Lower lobe of right lung (tissue), 2 donors: ENCODE data around the gene MOXD1. TPM values are rescaled to one million over a fixed set of nuclear protein-coding genes. Genes with fewer than 3 reads are reported as not detected.

Experiments used
- ATAC-seq, 2 donors: fragments of 200-7000 bp; cut with Tn5 transposase; one replicate each; pipeline ENCODE4 v1.9.1; 2020 to 2022; ENCODE audit warnings: mild to moderate bottlenecking in 2 of 2, moderate library complexity in 2 of 2
- DNase-seq: peaks from one replicate; pipeline ENCODE4 v3.0.0-alpha.2; 2020
- H3K27ac ChIP-seq: fragments of 200-600 bp; one replicate; pipeline ENCODE4 v1.8.0; 2022
- H3K27me3 ChIP-seq: fragments of 200-600 bp; one replicate; pipeline ENCODE4 v1.8.0; 2022; ENCODE audit warnings: low read depth
- H3K36me3 ChIP-seq: fragments of 200-600 bp; one replicate; pipeline ENCODE4 v1.8.0; 2022; ENCODE audit warnings: mild to moderate bottlenecking
- H3K4me1 ChIP-seq: fragments of 200-600 bp; one replicate; pipeline ENCODE4 v1.8.0; 2022
- H3K4me3 ChIP-seq: fragments of 200-600 bp; one replicate; pipeline ENCODE4 v1.8.0; 2022; ENCODE audit warnings: mild to moderate bottlenecking
- H3K9me3 ChIP-seq: fragments of 200-600 bp; one replicate; pipeline ENCODE4 v1.8.0; 2022
- CTCF ChIP-seq: fragments of 200-600 bp; IDR thresholded peaks from one replicate; pipeline ENCODE4 v1.8.0; 2022; ENCODE audit warnings: antibody characterized with exemption, mild to moderate bottlenecking
- intact Hi-C: fragments of 100-400 bp; cut with DNase I; formaldehyde crosslinking; loops from one replicate; pipeline ENCODE4 v1.11.0; 2022
- total RNA-seq: library from RNA; stranded (reverse); fragmentation: NEBNext Ultra II Directional; extraction: Animal tissue kit (Norgen Biotek cat#: 25700); gene quantifications from one replicate; pipeline ENCODE4 v1.2.1, GENCODE V29; 2021
- donor health status: DM: no; HTN: yes; CAD: no; lungs with severe emphysema.

Gene MOXD1
- total RNA-seq, 1 donor from 2014 or later: 13.4 TPM

- Histone ChIP-seq H3K4me3 (no peak overlapping the region), H3K9me3 (no peaks in the 10 kb centered on the region), H3K27ac (no peak overlapping the region), H3K4me1 (no peaks in the 10 kb centered on the region), H3K27me3 (no peaks in the 10 kb centered on the region), H3K36me3 (no peaks in the 10 kb centered on the region)
- no peak for TF ChIP-seq CTCF
- intact Hi-C loops: no loop called here
- no peak for DNase-seq
- ATAC-seq: no peak
Observed at GRCh38 chr6:132247381-132248159, 153.7 kb downstream of the MOXD1 start.

- H3K27ac ChIP-seq: no peak overlapping the region
Observed at GRCh38 chr6:132246632-132247270, 154.5 kb downstream of the MOXD1 start.

DNA sequence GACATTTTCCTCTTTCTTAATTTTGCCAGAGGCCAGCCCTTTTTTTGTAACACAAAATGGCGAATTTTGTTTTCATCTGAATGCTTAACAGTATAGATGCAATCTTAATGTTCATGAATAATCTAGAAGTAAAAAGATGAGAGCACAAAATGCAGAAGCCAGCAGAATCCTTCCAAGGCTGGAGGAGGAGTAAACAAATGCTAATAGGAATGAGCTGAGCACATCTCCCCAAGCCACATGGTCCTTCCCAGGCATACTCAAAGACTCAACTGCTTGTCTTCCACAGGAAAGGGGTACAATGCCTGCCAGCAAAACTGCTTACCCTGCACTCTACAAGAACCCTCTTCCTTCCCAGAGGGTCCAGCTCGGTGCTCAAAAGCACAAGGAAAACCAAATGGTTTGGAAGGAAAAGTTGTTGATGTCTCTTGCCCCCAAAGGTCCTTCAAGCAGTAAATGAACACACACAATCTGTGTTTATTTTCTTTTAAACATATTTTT is 155.1 kb downstream of the MOXD1 start:
- H3K4me3 ChIP-seq: no peak overlapping the region
- ATAC-seq (no peak), DNase-seq (no peak)
- intact Hi-C loops: no loop called here
- no peaks in the 10 kb centered on the region for H3K4me1 ChIP-seq
- TF ChIP-seq CTCF: no peak
- no peaks in the 10 kb centered on the region for H3K36me3 ChIP-seq
- no peak overlapping the region for H3K27ac ChIP-seq
- no peaks in the 10 kb centered on the region for H3K9me3 ChIP-seq
- no peaks in the 10 kb centered on the region for H3K27me3 ChIP-seq

More at GRCh38 chr6:132246632-132247270, 154.5 kb downstream of the MOXD1 start:
- Histone ChIP-seq H3K9me3 (no peaks in the 10 kb centered on the region), H3K4me1 (no peaks in the 10 kb centered on the region), H3K36me3 (no peaks in the 10 kb centered on the region), H3K27me3 (no peaks in the 10 kb centered on the region), H3K4me3 (no peak overlapping the region)
- TF ChIP-seq CTCF: no peak
- ATAC-seq: no peak
- intact Hi-C loops: no loop called here
- DNase-seq: no peak

Other genes with a start within 250 kb of the MOXD1 start
- gene STX7, start 111.6 kb upstream of the MOXD1 start, total RNA-seq: 97.2 TPM
- not detected for gene TAAR9, start 136.8 kb upstream of the MOXD1 start, total RNA-seq
- not detected for gene TAAR8, start 151.2 kb upstream of the MOXD1 start, total RNA-seq
- gene TAAR6, start 168.8 kb upstream of the MOXD1 start, total RNA-seq: not detected
- gene TAAR5, start 188.3 kb upstream of the MOXD1 start, total RNA-seq: not detected
- gene TAAR2, start 222.8 kb upstream of the MOXD1 start, total RNA-seq: not detected